NCI-H1694 treated with DMSO at 0.1 percent for 48 hours (cell line): ENCODE results near the gene MNX1.

ENCODE experiments used
- DNase-seq: peaks from one replicate; lab custom pipeline; 2025; lab: John Stamatoyannopoulos, UW

Gene MNX1

GRCh38 chr7:157010588-157011332 is at the start of gene MNX1:
Gene MNX1 (minus strand): TSS chr7:157010663. CDS start chr7:157010350, 313 bp downstream.
- peak; percentile 76 for DNase-seq

- no peak for DNase-seq
Observed at GRCh38 chr7:157059534-157059933, 49.1 kb upstream of the MNX1 start.

DNA sequence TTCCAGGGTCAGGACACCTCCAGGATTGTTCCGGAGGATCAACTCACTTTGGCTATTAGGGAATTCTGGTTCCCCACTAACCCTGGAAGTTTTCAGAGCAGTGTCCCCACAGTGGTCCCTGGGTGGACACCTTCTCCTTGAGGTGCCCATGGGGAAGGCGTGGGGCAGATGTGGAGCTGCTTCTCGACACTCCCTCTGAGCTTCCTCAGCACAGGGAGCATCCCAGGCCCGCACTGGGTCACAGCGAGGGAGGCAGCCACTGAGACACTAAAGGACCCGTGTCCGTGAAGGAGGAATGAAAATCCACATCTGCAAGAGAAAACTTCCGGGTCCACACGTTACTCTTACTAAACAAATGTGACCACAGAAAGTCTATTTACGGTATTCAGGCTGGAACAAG is 48.2 kb upstream of the MNX1 start:
- no peak for DNase-seq

DNA sequence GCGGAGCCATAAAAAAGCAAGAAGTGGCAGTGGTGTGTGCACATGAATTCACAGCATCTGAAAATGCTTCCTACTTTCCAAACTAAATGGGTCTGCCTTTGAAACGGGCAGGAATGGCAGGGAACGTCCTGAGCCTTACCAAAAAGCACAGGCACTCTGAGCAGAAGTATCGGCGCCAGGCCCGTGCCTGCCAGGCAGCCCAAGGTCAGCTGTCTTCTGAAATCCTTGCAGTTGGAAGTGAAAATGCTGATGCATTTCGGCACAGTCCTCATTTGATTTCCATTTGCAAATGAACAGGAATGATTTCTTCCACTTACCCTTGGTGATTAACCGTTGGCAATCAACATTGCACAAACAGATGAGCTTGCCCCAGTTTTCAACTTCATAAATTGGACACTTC is 47.6 kb upstream of the MNX1 start:
- no peak for DNase-seq

- no peak for DNase-seq
Observed at GRCh38 chr7:157056957-157057902, 46.8 kb upstream of the MNX1 start.

DNA sequence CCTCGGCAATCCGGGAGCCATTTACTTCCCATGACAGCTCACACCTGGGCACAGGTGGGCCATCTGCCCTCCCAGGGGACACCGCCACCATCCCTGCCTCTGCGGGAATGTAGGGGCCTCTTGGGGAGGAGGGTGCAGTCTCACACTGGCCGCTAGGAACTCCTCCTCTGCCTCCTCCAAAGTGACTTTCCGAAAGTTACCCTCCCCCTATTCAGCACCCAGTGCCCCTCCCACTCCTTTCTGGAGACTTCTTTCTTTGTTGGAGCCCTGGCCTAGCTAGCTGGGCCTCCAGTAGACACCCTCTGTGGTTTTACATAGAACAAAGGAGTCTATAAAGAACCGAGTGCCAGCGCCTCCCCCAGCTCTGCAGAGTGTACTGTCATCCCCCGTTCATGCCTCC is 45.8 kb upstream of the MNX1 start:
- DNase-seq: no peak

- no peak for DNase-seq
Observed at GRCh38 chr7:157054927-157055326, 44.5 kb upstream of the MNX1 start.

- DNase-seq: no peak
Observed at GRCh38 chr7:157053118-157053517, 42.7 kb upstream of the MNX1 start.

DNA sequence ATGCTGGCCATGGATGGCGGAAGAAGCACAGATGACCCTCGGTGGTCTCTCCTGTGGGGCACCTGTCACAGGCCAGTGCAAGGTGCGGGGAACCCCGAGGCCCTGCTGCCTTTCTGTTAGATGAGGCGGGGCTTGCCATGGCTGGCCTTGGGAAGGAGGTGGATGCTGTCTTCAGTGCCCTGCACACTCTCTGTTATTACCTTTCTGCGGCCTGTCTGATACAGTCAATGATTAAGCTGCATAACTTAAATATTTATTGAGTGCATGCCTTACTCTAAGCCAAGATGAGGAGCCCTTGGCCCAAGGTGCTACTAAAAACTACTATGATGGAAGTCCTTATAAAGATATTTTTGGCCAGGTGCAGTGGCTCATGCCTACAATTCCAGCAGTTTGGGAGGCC is 36.7 kb upstream of the MNX1 start:
- DNase-seq: no peak

GRCh38 chr7:157046681-157047080 is 36.2 kb upstream of the MNX1 start:
- DNase-seq: no peak

GRCh38 chr7:157044943-157045660 is 34.6 kb upstream of the MNX1 start:
- DNase-seq: no peak

- DNase-seq: no peak
Observed at GRCh38 chr7:157044147-157044687, 33.8 kb upstream of the MNX1 start.

GRCh38 chr7:157043745-157044144 is 33.3 kb upstream of the MNX1 start:
- no peak for DNase-seq

- no peak for DNase-seq
Observed at GRCh38 chr7:157041514-157042277, 31.2 kb upstream of the MNX1 start.

GRCh38 chr7:157041004-157041403 is 30.5 kb upstream of the MNX1 start:
- no peak for DNase-seq

- DNase-seq: no peak
Observed at GRCh38 chr7:157037635-157038034, 27.2 kb upstream of the MNX1 start.

DNA sequence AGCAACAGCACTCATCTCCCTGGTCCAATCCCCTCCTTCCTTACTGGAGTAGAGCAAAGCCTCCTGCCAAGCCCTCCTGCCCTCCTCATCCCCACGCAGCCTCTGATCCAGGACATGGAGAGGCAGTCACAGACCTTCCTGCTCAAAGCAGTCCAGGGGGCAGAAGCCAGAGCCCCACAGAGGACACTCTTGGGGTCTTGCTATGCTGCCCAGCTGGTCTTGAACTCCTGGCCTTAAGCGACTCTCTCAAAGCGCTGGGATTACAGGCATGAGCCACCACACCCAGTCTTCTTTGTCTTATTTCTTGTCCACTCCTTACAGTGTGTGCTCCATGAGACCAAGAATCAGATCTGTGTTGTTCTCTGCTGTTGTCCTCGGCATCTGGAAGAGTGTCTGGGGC is 26.6 kb upstream of the MNX1 start:
- no peak for DNase-seq

GRCh38 chr7:157035979-157036378 is 25.5 kb upstream of the MNX1 start:
- DNase-seq: no peak

- DNase-seq: no peak
Observed at GRCh38 chr7:157035302-157035701, 24.8 kb upstream of the MNX1 start.

GRCh38 chr7:157033483-157034473 is 23.3 kb upstream of the MNX1 start:
- DNase-seq: no peak
